ENCODE results near the gene UGGT1. TPM values are rescaled to one million over a fixed set of nuclear protein-coding genes. Genes with fewer than 3 reads are reported as not detected.

The UGGT1 gene, protein sequence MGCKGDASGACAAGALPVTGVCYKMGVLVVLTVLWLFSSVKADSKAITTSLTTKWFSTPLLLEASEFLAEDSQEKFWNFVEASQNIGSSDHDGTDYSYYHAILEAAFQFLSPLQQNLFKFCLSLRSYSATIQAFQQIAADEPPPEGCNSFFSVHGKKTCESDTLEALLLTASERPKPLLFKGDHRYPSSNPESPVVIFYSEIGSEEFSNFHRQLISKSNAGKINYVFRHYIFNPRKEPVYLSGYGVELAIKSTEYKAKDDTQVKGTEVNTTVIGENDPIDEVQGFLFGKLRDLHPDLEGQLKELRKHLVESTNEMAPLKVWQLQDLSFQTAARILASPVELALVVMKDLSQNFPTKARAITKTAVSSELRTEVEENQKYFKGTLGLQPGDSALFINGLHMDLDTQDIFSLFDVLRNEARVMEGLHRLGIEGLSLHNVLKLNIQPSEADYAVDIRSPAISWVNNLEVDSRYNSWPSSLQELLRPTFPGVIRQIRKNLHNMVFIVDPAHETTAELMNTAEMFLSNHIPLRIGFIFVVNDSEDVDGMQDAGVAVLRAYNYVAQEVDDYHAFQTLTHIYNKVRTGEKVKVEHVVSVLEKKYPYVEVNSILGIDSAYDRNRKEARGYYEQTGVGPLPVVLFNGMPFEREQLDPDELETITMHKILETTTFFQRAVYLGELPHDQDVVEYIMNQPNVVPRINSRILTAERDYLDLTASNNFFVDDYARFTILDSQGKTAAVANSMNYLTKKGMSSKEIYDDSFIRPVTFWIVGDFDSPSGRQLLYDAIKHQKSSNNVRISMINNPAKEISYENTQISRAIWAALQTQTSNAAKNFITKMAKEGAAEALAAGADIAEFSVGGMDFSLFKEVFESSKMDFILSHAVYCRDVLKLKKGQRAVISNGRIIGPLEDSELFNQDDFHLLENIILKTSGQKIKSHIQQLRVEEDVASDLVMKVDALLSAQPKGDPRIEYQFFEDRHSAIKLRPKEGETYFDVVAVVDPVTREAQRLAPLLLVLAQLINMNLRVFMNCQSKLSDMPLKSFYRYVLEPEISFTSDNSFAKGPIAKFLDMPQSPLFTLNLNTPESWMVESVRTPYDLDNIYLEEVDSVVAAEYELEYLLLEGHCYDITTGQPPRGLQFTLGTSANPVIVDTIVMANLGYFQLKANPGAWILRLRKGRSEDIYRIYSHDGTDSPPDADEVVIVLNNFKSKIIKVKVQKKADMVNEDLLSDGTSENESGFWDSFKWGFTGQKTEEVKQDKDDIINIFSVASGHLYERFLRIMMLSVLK (N-terminal part only)
- polyA plus RNA-seq (2013, experiment 1 of 2), result 49.2 TPM
- polyA plus RNA-seq (2013, experiment 2 of 2), result 49.3 TPM

DNA sequence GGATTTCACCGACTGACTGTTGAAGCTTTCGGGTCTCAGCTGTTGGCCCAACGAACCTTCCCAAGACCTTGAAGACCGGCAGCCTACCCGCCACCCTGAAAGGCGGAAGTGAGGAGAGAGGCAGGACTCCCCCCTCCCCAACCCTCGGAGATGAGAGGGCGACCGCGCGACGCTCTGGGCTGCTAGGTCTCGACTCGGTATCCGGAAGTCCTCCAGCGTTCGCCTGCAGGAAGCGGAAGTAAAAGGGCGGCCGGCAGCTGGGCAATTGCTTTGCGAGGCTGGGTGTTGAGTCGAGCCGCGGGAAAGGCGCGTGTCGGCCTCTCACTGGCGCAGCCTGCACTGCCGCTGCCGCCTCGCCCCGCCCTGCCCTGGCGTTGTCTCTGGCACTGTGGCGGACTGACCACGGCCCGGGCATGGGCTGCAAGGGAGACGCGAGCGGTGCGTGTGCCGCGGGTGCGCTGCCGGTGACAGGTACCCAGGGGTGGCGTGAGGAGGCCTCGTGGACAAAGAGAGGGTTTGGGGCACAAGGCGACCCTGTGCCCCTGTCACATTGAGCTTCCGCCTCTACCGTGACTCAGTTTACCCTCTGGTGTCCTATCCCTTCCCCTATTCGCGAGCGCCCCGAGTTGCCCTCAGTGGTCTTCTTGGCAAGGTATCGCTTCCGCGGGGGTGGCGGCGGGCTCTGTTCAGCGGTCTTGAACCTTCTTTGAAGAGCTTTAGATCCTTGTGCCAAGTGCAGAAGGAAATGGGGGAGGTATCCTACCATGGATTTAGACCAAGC is at the start of gene UGGT1:
TSS of gene UGGT1 (plus strand) at position 256 of the 781 bp plus-strand sequence. CDS start at position 414, 158 bp downstream.
- Histone ChIP-seq H3K9ac (ENCODE audit: low read length) (peak within 1 kb of the TSS; percentile 97), H2BK15ac (ENCODE audit: low read depth, poor library complexity, severe bottlenecking) (peak within 1 kb of the TSS; percentile 36), H2BK5ac (ENCODE audit: low read depth, low read length, poor library complexity, severe bottlenecking) (no peak within 1 kb of the TSS), H3K4me1 (ENCODE audit: control insufficient read depth, insufficient read depth, low read depth, low read length) (peaks cover 5% of the 10 kb centered on the region), H3K23ac (ENCODE audit: low read length in 2 of 2) (peak within 1 kb of the TSS in 1 of 2 experiments; percentile 98), H2AFZ (ENCODE audit: low read depth, low read length) (peak within 1 kb of the TSS; percentile 74), H3K4ac (ENCODE audit: low read depth in 1 of 2, low read length in 2 of 2) (peak within 1 kb of the TSS; percentile 71 to 82), H2BK12ac (ENCODE audit: low read length in 2 of 2) (no peak within 1 kb of the TSS), H4K91ac (ENCODE audit: low read length) (peak within 1 kb of the TSS; percentile 97), H3K4me2 (ENCODE audit: low read length, poor library complexity, severe bottlenecking) (peak within 1 kb of the TSS; percentile 76), H3K14ac (ENCODE audit: low read length in 2 of 2) (peak within 1 kb of the TSS in 1 of 2 experiments; percentile 99), H3K27me3 (ENCODE audit: control insufficient read depth in 1 of 2, insufficient read depth in 1 of 2, low read length in 2 of 2) (no peaks in the 10 kb centered on the region), H3K18ac (ENCODE audit: low read depth in 1 of 2, low read length in 2 of 2) (peak within 1 kb of the TSS; percentile 69 to 88), H2BK120ac (ENCODE audit: low read depth, low read length) (peak within 1 kb of the TSS; percentile 15), H3K4me3 (ENCODE audit: insufficient read depth in 1 of 2, low read depth in 1 of 2, low read length in 2 of 2) (peak within 1 kb of the TSS; percentile 98 to 99), H2AK5ac (ENCODE audit: low read length, severe bottlenecking) (no peak within 1 kb of the TSS), H4K8ac (ENCODE audit: low read length) (peak within 1 kb of the TSS; percentile 98), H3K36me3 (ENCODE audit: control insufficient read depth in 1 of 2, insufficient read depth in 2 of 2, low read depth in 1 of 2, low read length in 2 of 2) (peaks cover 3 to 9% of the 10 kb centered on the region in 2 experiments), H3K9me3 (ENCODE audit: control insufficient read depth, low read length) (no peaks in the 10 kb centered on the region), H3K27ac (ENCODE audit: low read length, poor library complexity, severe bottlenecking) (peak within 1 kb of the TSS; percentile 69), H3K79me1 (replicated peaks; ENCODE audit: low read length, poor library complexity, severe bottlenecking) (peaks cover 13% of the 10 kb centered on the region)
- peak; percentile 98 for DNase-seq
- under 1% methylated on average over 55 of the region's 59 CpGs for WGBS

DNA sequence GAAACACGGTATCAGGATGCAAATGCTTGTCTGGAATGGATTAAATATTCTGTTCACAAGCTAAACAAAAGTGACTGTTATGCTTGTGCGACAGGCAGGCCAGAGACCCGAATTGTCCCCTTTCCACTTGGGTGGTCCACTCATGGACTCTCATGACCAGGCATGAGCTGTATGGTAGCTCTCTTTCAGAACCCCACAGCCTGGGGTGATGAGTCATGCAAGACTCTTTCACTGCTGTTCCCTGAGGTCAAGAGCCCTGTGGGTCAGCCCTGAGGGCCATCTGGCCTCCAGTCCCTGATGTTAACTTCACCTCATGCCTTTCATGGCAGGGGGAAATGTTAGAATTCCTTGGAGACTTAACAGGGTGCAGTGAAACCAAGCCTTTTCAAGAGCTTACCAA is 49.4 kb upstream of the UGGT1 start:
- Histone ChIP-seq H3K4me2 (ENCODE audit: low read length, poor library complexity, severe bottlenecking) (no peak overlapping the region), H2AK5ac (ENCODE audit: low read length, severe bottlenecking) (no peak overlapping the region), H3K27me3 (ENCODE audit: control insufficient read depth in 1 of 2, insufficient read depth in 1 of 2, low read length in 2 of 2) (no peaks in the 10 kb centered on the region), H4K8ac (ENCODE audit: low read length) (no peak overlapping the region), H3K23ac (ENCODE audit: low read length in 2 of 2) (no peak overlapping the region), H3K36me3 (ENCODE audit: control insufficient read depth in 1 of 2, insufficient read depth in 2 of 2, low read depth in 1 of 2, low read length in 2 of 2) (no peaks in the 10 kb centered on the region), H2BK15ac (ENCODE audit: low read depth, poor library complexity, severe bottlenecking) (no peak overlapping the region), H3K9ac (ENCODE audit: low read length) (no peak overlapping the region), H2BK120ac (ENCODE audit: low read depth, low read length) (no peak overlapping the region), H4K91ac (ENCODE audit: low read length) (no peak overlapping the region), H3K27ac (ENCODE audit: low read length, poor library complexity, severe bottlenecking) (no peak overlapping the region), H3K79me1 (replicated peaks; ENCODE audit: low read length, poor library complexity, severe bottlenecking) (no peaks in the 10 kb centered on the region), H2BK12ac (ENCODE audit: low read length in 2 of 2) (no peak overlapping the region), H3K14ac (ENCODE audit: low read length in 2 of 2) (no peak overlapping the region), H3K18ac (ENCODE audit: low read depth in 1 of 2, low read length in 2 of 2) (no peak overlapping the region), H2BK5ac (ENCODE audit: low read depth, low read length, poor library complexity, severe bottlenecking) (no peak overlapping the region), H3K4me3 (ENCODE audit: insufficient read depth in 1 of 2, low read depth in 1 of 2, low read length in 2 of 2) (no peak overlapping the region), H3K4me1 (ENCODE audit: control insufficient read depth, insufficient read depth, low read depth, low read length) (no peaks in the 10 kb centered on the region), H3K9me3 (ENCODE audit: control insufficient read depth, low read length) (peaks cover 49% of the 10 kb centered on the region), H2AFZ (ENCODE audit: low read depth, low read length) (no peak overlapping the region), H3K4ac (ENCODE audit: low read depth in 1 of 2, low read length in 2 of 2) (no peak overlapping the region)
- DNase-seq, result peak; percentile 1
- 65% methylated on average over 3 of the region's 3 CpGs for WGBS

DNA sequence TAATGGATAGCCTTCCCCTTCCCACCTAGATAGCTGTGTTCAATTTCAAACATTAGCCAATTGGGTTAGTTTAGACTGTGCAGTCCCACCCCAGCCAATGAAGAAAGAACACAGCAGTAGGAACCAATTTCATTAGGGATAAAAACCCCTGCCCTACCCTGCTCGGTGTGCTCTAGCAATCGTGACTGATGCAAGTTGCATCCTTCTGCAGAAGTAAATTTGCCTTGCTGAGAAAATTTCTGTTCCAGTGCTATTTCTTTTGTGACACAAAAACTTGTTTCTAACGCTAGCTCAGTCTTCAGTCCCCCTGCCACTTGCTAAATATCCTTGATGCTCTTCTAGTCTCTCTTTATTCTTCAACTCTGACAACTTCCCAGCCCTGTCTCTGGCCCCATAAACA is 48.0 kb upstream of the UGGT1 start:
- Histone ChIP-seq H3K4ac (ENCODE audit: low read depth in 1 of 2, low read length in 2 of 2) (no peak overlapping the region), H2BK15ac (ENCODE audit: low read depth, poor library complexity, severe bottlenecking) (no peak overlapping the region), H2BK5ac (ENCODE audit: low read depth, low read length, poor library complexity, severe bottlenecking) (no peak overlapping the region), H3K23ac (ENCODE audit: low read length in 2 of 2) (no peak overlapping the region), H2AK5ac (ENCODE audit: low read length, severe bottlenecking) (no peak overlapping the region), H3K79me1 (replicated peaks; ENCODE audit: low read length, poor library complexity, severe bottlenecking) (no peaks in the 10 kb centered on the region), H2AFZ (ENCODE audit: low read depth, low read length) (no peak overlapping the region), H3K4me3 (ENCODE audit: insufficient read depth in 1 of 2, low read depth in 1 of 2, low read length in 2 of 2) (no peak overlapping the region), H2BK120ac (ENCODE audit: low read depth, low read length) (no peak overlapping the region), H3K9me3 (ENCODE audit: control insufficient read depth, low read length) (peaks cover 35% of the 10 kb centered on the region), H3K27ac (ENCODE audit: low read length, poor library complexity, severe bottlenecking) (no peak overlapping the region), H3K27me3 (ENCODE audit: control insufficient read depth in 1 of 2, insufficient read depth in 1 of 2, low read length in 2 of 2) (no peaks in the 10 kb centered on the region), H3K36me3 (ENCODE audit: control insufficient read depth in 1 of 2, insufficient read depth in 2 of 2, low read depth in 1 of 2, low read length in 2 of 2) (no peaks in the 10 kb centered on the region), H2BK12ac (ENCODE audit: low read length in 2 of 2) (no peak overlapping the region), H3K9ac (ENCODE audit: low read length) (no peak overlapping the region), H4K91ac (ENCODE audit: low read length) (no peak overlapping the region), H3K14ac (ENCODE audit: low read length in 2 of 2) (no peak overlapping the region), H3K4me1 (ENCODE audit: control insufficient read depth, insufficient read depth, low read depth, low read length) (no peaks in the 10 kb centered on the region), H4K8ac (ENCODE audit: low read length) (no peak overlapping the region), H3K18ac (ENCODE audit: low read depth in 1 of 2, low read length in 2 of 2) (no peak overlapping the region), H3K4me2 (ENCODE audit: low read length, poor library complexity, severe bottlenecking) (no peak overlapping the region)
- no peak for DNase-seq
- WGBS, result 84% methylated on average over 3 of the region's 3 CpGs

All from mesenchymal stem cell (in vitro differentiated cells and primary cell).